Right ventricle myocardium inferior (tissue), 1 donor: ENCODE data around the gene TRANK1. TPM values are rescaled to one million over a fixed set of nuclear protein-coding genes. Genes with fewer than 3 reads are reported as not detected.
A peak's percentile ranks its signal among the peaks of the same experiment; 100 is the strongest.
"Not testable (repeated sequence)": the region's sequence is repeated elsewhere in the genome, so short reads cannot be mapped to it uniquely, and the experiment has no call there.

Source experiments
- ATAC-seq: fragments of 200-7000 bp; cut with Tn5 transposase; one replicate; pipeline ENCODE4 v1.9.1; 2020; ENCODE audit warnings: mild to moderate bottlenecking, moderate library complexity
- DNase-seq: peaks from one replicate; pipeline ENCODE4 v3.0.0; 2021; ENCODE audit errors: missing footprints
- intact Hi-C: fragments of 100-400 bp; cut with DNase I; formaldehyde crosslinking; loops from one replicate; pipeline ENCODE4 v1.11.0; 2022
- total RNA-seq: library from RNA; stranded (reverse); fragmentation: NEBNext Ultra II Directional; extraction: Animal tissue kit (Norgen Biotek cat#: 25700); gene quantifications from one replicate; pipeline ENCODE4 v1.2.1, GENCODE V29; 2021
- donor health status: DM: no; HTN: yes; CAD: no; lungs with severe emphysema.

Gene TRANK1
- total RNA-seq, 1 donor from 2014 or later = 5.7 TPM

DNA sequence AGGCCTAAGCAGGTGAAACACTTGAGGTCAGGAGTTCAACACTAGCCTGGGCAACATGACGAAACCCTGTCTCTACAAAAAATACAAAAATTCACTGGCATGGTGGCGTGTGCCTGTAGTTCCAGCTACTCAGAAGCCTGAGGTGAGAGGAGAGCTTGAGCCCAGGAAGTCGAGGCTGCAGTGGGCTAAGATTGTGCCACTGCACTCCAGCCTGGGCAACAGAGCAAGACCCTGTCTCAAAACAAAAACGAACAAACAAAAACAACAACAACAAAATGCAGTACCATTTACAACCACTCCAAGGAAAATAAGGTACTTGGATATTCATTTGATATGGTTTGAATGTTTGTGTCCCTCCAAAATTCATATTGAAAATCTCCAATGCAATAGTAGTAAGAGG, 15.6 kb upstream of the TRANK1 start:
- no peak for ATAC-seq
- no peak for DNase-seq
- intact Hi-C loops = no loop called here

DNA sequence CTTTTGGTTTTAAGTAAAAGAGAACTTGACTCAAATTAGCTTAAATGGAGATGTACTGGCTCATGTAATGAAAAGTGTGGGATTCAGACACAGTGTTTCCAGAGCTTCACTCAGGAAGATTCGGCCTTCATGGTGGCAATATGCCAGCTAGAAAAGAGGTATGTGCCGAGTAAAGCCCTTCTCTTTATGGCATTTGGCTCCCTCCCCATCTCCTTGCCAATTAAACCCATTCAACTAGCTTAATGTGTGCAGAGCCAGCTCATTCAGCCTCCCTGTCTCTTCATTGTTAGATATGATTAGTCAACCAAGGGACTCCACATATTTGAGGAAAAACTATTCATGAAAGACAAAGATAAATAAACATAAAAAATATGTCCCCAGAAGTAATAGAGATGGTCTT, 15.0 kb upstream of the TRANK1 start:
- DNase-seq = no peak
- intact Hi-C loops = loop anchor here (1.0 to 2.0 kb wide), 2 partner anchors 56 to 231 kb away; no protein-coding TSS in a partner anchor
- no peak for ATAC-seq

DNA sequence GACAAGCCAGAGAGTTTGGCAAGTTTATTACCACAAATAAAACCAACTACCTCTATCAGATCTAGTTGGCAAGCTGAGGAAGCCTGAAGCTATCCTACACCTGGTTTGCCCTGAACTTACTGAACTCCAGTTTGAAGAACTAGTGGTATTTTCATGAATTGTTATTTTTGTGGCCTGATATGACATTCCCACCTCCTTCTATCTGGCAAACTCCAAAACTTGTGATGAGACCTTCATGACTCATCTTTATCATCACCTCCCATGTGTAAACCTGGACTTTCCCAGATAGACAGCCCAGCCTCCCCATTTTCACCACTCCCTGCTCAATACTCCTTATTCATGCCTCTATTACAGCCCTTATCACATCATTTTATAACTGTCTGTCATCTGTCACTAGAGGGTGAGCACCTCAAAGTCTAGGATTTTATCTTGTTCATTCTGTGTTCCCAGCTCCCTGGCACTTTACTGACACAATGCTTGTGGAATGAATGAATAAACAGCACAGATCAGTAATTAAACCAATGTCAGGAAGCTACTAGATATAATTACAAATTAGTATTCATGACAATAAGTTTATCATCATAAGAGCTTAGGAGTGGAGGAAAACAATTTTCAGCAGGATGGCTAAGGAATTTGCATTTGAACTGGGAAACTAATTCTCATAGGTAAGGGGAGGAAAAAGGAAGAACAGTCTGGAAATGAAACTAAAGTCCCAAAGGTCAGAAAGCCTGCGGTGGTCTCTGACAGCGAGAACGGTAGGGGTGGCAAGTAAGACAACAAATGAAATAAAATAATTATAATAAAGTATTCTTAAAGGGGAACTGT, 13.2 kb upstream of the TRANK1 start:
- DNase-seq = no peak
- intact Hi-C loops = loop anchor here (2.0 kb wide), 1 partner anchor 229 kb away; no protein-coding TSS in a partner anchor
- ATAC-seq = no peak

DNA sequence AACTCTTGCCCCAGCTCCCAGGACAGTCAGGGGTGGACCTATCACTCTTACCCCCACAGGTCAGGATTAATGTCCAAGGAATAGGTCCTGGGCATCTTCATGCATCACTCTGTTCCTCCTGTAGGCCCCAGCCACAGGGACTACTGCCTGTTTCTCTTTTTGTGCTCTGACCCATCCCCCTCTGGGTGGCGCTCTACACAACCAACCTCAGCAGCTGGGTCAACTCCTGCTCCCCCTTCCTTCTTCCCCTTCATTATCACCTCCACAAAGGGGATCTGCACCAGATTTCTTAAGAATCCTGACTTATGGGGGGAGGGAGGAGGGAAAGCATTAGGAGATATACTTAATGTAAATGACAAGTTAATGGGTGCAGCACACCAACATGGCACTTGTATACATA, 12.2 kb upstream of the TRANK1 start:
- DNase-seq (no peak), ATAC-seq (no peak)
- intact Hi-C loops = no loop called here

DNA sequence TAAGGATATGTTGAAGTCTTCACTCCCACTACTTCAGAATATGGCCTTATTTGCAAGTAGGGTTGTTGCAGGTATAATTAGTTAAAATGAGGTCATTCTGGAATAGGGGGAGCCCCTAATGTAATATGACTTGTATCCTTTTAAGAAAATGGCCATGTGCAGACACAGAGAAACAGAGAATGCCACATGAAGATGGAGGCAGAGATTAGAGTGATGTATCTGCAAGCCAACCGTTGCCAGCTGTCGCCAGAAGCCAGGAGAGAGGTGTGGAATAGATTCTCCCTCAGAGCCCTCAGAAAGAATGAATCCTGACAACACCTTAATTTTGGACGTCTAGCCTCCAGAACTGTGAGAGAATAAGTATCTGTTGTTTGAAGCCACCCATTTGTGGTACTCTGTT, 11.3 kb upstream of the TRANK1 start:
- intact Hi-C loops = no loop called here
- ATAC-seq = no peak
- DNase-seq = no peak

DNA sequence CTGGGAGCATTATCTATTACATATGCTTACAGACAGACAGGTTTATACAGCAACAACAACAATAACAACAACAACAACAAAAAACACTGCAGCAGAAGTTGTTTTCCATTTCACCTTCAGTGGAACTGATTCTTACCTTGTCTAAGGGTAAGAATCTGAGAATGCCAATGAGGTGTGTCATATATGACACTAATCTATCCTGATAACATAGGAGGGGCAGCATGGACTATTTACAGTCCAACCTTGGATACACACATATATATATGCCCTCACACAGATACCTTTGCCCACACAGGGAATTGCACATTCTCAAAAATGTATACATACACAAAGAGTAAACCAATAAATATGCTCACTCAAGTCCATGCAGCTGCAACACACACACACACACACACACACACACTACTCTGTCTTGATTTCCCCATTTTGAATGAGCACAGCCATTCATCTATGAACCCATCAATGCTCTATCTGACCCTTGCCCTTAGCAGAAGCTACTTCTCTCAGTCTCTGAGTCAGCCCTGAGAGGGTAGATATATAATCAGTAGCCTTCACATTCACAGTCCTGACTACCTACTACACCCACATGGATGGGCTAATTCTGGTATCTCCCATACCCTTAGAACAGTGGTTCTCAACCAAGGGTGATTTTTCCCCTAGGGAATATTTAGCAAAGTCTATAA, 9.7 kb upstream of the TRANK1 start:
- intact Hi-C loops = no loop called here
- no peak for ATAC-seq
- no peak for DNase-seq

DNA sequence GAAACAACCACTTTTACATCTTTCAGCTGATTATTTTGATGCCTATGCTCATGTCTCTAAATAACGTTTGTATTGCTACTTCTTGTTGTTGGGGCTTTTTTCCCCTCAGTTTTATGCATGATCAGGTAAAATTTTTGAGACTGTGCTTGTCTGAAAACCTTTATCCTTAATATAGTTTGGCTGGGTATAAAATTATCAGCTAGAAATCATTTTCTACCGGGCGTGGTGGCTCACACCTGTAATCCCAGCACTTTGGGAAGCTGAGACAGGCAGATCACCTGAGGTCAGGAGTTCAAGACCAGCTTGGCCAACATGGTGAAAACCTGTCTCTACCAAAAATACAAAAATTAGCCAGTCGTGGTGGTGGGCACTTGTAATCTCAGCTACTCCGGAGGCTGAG, 3.0 kb upstream of the TRANK1 start:
- ATAC-seq, intact Hi-C loops, DNase-seq: not testable (repeated sequence)

DNA sequence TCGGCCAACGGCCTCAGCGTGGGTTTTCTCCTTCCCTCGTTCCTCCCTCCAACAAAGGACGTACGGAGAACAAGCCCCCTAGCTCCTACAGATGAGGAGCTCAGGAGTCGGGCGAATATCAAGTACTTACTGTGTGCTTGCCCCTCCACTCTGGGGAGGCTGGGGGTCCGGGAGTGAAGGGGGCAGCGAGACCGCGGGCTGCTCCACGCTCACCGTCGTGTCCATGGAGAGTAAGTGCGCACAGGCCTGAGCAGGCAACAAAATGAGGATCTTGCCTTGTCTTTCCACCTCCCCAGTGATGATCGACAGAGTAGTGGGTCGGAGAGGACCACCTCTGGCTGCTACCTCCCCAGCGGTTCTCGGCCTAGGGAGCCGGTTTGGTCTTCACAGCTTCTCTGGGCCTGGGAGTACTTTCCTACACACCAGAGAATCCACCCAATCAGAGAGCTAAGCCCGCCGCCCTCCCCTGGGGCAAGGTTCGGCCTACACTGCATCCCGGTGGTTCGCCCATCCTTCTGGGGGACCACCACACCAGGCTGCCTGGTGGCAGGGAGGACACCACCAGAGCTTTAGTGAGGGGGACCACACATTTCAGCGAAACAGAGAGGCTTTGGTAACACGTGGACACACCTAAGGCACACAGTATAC, 603 bp upstream of the TRANK1 start:
- intact Hi-C loops = no loop called here
- ATAC-seq = peak; percentile 6
- no peak for DNase-seq

DNA sequence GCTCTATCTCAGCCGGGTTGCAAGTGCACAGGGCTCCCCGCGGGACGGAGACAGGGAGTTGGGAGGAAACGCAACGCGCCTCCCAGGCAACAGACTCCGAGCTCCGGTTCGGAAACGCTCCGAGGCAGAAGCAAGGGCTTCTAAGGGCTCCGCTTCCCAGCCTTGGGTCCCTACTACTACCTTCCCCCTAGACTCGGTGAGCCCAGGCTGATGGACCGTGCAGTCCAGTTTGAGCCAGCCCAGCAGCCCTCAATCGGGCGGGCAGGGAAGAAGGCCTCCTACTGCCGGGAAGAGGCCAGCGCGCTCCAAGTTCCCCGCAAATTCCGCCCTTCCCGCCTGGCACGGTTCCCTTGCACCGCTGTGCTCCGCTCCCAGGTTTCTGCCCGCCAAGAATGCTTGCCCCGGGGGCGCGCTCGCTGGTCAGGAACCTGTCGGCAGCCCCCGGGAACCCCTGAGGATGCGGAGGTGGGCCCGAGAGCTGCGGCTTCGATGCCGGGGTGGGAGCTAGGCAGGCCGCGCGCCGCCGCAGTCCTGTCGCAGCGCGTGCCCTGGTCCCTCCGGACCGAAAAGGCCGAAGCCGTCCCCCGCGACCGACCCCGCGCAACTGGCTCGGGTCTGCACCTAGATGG, 728 bp downstream of the TRANK1 start:
- DNase-seq (peak; percentile 81), ATAC-seq (peak; percentile 74)
- intact Hi-C loops = no loop called here

DNA sequence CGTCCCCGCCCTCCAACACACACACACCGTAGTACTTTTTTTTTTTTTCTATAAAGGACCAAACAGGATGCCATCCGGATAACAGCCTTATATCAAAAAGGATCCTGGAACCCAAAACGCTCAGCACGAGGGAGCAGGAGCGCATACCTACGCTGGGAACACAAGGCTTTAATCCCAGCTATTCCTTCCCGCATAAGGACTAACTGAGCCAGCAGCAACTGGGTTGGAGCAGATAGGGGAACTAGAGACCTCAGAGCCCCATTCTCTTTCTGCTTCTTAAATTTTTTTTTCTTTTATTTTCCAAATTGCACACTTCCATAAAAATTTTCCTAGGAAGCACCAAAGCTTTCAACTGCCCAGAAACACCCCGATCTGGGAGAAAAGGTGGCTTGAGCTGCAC, 1.3 kb downstream of the TRANK1 start:
- DNase-seq (no peak), ATAC-seq (no peak)
- intact Hi-C loops = no loop called here

DNA sequence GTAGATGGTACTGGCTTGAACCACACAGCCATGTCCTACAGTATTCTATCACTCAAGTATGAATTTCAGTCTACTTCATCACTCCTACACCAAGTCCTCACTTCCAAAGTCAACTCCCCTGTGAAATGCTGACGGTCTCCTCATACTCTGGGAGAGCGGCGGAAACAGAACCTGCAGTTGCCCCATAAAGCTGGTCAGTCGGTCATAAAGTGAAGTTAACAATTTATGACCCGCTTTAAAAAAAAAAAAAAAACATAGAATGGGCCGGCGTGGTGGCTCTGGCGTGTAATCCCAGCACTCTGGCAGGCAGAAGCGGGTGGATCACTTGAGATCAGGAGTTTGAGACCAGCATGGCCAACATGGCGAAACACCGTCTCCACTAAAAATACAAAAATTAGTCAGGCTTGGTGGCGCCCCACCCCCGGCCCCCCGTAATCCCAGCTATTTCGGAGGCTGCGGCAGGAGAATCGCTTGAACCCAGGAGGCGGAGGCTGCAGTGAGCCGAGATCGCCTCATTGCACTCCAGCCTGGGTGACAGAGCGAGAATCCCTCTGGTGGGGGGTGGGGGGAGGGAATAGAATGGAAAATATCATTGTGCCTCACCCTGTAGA, 2.1 kb downstream of the TRANK1 start:
- intact Hi-C loops = no loop called here
- DNase-seq (no peak), ATAC-seq (no peak)

DNA sequence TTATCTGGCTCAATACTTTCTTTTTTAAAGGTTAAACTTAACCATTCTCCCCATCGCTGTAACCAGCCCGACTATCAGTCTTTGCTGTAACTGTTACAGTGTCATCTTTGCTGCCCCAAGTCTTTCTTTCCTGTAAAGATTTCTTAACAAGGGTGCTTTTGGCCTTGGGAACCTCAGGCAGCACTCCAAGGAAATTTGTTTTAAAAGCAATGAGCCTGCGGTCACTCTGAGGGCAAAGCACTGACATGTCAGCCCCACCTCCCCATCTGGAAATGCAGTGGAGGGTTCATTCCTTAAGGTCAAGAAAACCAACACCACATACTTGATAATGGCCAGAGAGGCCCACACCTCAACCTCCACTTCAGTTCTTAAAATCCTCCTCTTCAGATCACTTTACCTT, 3.2 kb downstream of the TRANK1 start:
- no peak for ATAC-seq
- intact Hi-C loops = no loop called here
- DNase-seq = no peak

DNA sequence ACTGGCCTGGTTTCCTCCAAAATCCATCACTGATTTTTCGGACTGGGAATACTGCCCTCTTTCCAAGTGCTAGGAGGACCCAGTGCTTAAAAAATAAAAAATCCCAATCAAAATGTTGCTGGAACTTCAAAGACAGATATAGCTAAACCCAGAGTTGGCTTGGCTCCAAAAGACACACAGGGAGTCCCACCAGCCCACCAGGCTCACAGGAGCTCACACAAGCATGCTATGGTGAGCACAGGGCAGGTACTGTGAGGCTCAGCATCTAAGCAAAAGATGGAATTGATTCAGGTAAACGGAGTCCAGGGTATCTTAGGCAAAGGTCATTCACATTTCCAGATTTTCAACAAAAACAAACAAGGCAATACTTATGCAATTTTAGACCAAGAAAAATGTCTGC, 3.7 kb downstream of the TRANK1 start:
- intact Hi-C loops = no loop called here
- ATAC-seq (no peak), DNase-seq (no peak)

DNA sequence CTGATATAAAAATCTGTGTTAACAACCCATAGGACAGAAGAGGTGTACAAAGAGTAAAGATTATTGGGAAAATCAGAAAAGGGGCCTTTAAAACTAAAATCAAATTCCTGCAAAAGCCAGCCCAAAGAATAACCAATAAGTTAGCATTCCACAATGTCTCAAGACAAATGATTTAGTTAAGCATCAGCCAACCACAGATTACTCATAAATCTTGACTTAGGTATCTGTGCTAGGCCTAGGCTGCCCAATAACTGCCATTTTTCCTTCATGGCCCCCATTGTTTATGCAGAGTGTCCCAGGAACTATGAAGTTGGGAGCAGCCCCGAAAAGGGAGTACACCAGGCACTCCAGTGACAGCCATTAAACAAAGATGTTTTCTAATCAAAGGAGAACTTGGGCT, 7.4 kb downstream of the TRANK1 start:
- DNase-seq (no peak), ATAC-seq (no peak)
- intact Hi-C loops = no loop called here

DNA sequence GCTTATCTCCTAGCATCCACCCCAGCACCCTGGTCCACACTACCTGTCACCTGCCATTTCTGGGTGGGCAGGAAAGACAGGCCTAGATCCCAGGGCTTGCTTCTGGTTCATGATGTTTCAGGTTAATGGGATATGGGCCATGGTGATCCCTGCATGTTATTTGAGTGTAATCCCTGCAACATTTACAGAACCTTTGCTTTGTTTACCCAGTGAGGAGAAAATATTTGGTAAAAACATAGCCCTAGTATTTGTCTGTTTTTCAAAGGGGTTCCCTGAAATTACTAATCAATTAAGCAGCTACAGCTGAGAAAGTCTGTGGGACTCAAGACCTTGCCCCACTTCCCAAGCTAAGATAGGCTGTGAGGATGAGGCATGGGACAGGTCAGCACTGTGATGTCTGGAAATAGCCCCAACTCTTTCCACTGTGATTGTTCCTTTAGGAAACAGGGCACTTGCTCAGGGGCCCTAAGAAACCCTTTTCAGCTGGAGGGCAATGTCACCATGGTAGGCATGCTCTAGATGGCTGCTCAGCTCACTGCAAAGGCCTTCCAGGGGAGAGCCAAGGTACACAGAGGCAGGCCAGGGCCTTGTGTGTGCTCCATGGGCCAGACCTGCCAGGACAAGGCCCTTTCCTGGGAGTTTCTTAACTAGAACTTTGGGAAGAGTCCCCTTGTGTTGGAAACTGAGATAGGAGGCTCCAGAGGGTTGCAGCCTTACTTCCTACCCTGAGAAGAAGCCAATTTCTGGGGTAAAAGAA, 11.1 kb downstream of the TRANK1 start:
- ATAC-seq = no peak

DNA sequence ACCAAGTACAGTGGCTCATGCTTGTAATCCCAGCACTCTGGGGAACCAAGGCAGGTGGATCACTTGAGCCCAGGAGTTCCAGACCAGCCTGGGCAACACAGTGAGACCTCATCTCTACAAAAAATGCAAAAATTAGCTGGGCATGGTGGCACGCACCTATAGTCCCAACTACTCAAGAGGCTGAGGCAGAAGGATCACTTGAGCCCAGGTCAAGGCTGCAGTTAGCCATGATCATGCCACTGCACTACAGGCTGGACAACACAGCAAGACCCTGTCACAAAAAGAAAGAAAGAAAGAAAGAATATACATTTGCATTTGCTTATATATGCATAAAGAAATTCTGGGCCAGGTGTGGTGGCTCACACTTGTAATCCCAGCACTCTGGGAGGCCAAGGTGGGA, 13.4 kb downstream of the TRANK1 start:
- ATAC-seq, DNase-seq, intact Hi-C loops: not testable (repeated sequence)

More for the DNA sequence above, 11.1 kb downstream of the TRANK1 start:
- intact Hi-C loops = no loop called here
- no peak for DNase-seq

DNA sequence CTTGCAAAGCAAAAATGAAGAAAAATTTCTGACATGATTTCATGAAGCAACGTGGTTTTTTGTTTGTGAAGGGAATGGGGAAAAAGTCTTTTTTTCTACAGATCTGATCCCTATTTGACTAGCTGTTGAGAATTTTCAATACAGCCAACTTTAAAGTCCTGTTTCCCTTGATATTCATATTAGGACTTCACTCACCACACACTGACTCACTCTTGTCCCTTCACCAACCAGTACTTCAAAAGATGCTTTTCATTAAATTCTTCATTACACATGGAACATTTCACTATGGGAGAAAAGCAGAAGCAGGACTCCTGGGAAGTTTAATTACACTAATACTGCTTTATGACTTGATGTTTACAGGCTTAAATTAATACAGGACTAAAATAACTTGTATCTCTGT, 16.6 kb downstream of the TRANK1 start:
- intact Hi-C loops = no loop called here
- ATAC-seq (no peak), DNase-seq (no peak)

DNA sequence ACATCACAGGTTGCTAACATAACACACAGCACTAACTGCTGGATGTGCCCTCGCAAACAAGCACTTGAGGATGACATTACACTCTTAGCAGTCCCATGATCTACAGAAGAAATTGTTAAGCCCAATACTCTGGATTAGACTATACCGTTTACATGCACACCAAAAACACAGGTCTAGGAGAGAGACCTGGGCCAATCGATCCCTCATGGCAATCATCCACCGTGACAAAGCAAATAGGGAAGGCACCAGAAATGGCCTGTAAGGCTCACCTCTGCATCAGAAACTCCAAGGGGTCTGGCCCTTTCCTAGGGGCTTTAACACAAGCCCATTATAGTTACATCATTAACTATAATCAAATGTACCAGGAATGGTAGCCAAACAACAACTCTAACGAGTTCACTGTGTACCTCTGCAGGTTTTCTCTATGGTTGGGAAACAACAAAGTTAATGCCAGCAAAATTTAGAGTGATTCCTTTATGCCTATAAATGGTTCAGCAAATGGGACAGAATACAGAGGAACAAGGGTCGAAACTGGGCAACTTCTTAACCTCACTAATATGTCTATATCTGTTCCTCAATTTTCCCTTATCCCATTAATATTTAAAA, 18.5 kb downstream of the TRANK1 start:
- ATAC-seq (no peak), DNase-seq (no peak)
- intact Hi-C loops = no loop called here
